GM19023 (cell line): ENCODE measurements around the gene GASK1B.

Experiments
- ATAC-seq: cut with Tn5 transposase; IDR thresholded peaks from one replicate; pipeline ENCODE4 v1.9.1; 2021; ENCODE audit warnings: mild to moderate bottlenecking, moderate library complexity; ENCODE audit not compliant: unreplicated experiment

Gene GASK1B

GRCh38 chr4:158189422-158189821, 16.6 kb upstream of the GASK1B start:
- no peak for ATAC-seq

- ATAC-seq = no peak
Measured at GRCh38 chr4:158186815-158187214, 14.0 kb upstream of the GASK1B start.

- no peak for ATAC-seq
Measured at GRCh38 chr4:158182736-158183135, 9.9 kb upstream of the GASK1B start.

GRCh38 chr4:158181906-158182305, 9.1 kb upstream of the GASK1B start:
- no peak for ATAC-seq

- ATAC-seq = no peak
Measured at GRCh38 chr4:158179465-158179864, 6.6 kb upstream of the GASK1B start.

GRCh38 chr4:158176776-158177175, 4.0 kb upstream of the GASK1B start:
- ATAC-seq = no peak

- ATAC-seq = no peak
Measured at GRCh38 chr4:158176108-158176507, 3.3 kb upstream of the GASK1B start.

- ATAC-seq = no peak
Measured at GRCh38 chr4:158170691-158171561, 1.9 kb downstream of the GASK1B start.

- ATAC-seq = no peak
Measured at GRCh38 chr4:158169931-158170690, 2.7 kb downstream of the GASK1B start.

GRCh38 chr4:158169506-158169905, 3.3 kb downstream of the GASK1B start:
- ATAC-seq = no peak

- no peak for ATAC-seq
Measured at GRCh38 chr4:158168606-158169005, 4.2 kb downstream of the GASK1B start.

- ATAC-seq = no peak
Measured at GRCh38 chr4:158166701-158167100, 6.1 kb downstream of the GASK1B start.

GRCh38 chr4:158164768-158165213, 8.0 kb downstream of the GASK1B start:
- ATAC-seq = no peak

GRCh38 chr4:158163941-158164767, 8.7 kb downstream of the GASK1B start:
- ATAC-seq = no peak

- no peak for ATAC-seq
Measured at GRCh38 chr4:158162631-158163030, 10.2 kb downstream of the GASK1B start.

- ATAC-seq = no peak
Measured at GRCh38 chr4:158161551-158162354, 11.1 kb downstream of the GASK1B start.

- no peak for ATAC-seq
Measured at GRCh38 chr4:158159718-158160094, 13.1 kb downstream of the GASK1B start.

- ATAC-seq = no peak
Measured at GRCh38 chr4:158159054-158159717, 13.6 kb downstream of the GASK1B start.

GRCh38 chr4:158157412-158157811, 15.4 kb downstream of the GASK1B start:
- ATAC-seq = no peak
